HCT116 (cell line): ENCODE results near the gene GABBR2. TPM values are rescaled to one million over a fixed set of nuclear protein-coding genes. Genes with fewer than 3 reads are reported as not detected.

Experiments
- ATAC-seq: fragments of 200-7000 bp; cut with Tn5 transposase; 2 replicates; pipeline ENCODE4 v1.9.1; 2020; ENCODE audit warnings: mild to moderate bottlenecking, moderate library complexity
- BruUV-seq: library from RNA; stranded (reverse); fragments of 400-500 nt; replicated peaks from 2 replicates; lab custom pipeline; 2021; lab: Mats Ljungman, UMichigan
- CTCF ChIA-PET: fragments of 300-600 bp; sonication (Branson Sonifier 250); formaldehyde crosslinking; loops from one replicate; lab custom pipeline; 2021; ENCODE audit warnings: antibody characterized with exemption; lab: Charles Lee
- POLR2A ChIA-PET: fragments of 300-600, 350-600 bp; sonication (Branson Sonifier 250); formaldehyde crosslinking; loops from one replicate; lab custom pipeline; 2021; ENCODE audit warnings: antibody characterized with exemption; lab: Charles Lee
- RAD21 ChIA-PET, 2 experiments: fragments of 300-600 bp; sonication (Branson Sonifier 250); formaldehyde crosslinking; loops; one replicate each; lab custom pipeline; 2023; ENCODE audit warnings: low total read pairs in 2 of 2; ENCODE audit not compliant: uncharacterized antibody in 2 of 2, unreplicated experiment in 2 of 2, low non-redundant PET in 1 of 2; lab: Charles Lee
- DNase-seq: peaks from one replicate; pipeline ENCODE4 v3.0.0-alpha.2; 2010; ENCODE audit warnings: low read depth, low spot score
- H2AFZ ChIP-seq: fragments of 200-600 bp; shearing (Covaris generic), sonication (generic); 2 replicates; pipeline ENCODE4 v1.6.1; 2017; ENCODE audit warnings: low read depth, mixed run types, mixed read lengths, antibody characterized with exemption, low read length; ENCODE audit not compliant: poor library complexity, severe bottlenecking
- H3K27ac ChIP-seq: 2 replicates; pipeline ENCODE4 v1.5.1; 2012; ENCODE audit warnings: low read depth, low read length
- H3K27me3 ChIP-seq: fragments of 200-600 bp; sonication (generic); 2 replicates; pipeline ENCODE4 v1.6.1; 2016; ENCODE audit warnings: mixed run types, low read length, mixed read lengths; ENCODE audit not compliant: insufficient read depth
- H3K36me3 ChIP-seq, 2 experiments: fragments of 200-500 bp in 1 of 2; fragments of 200-600 bp in 1 of 2; sonication (Bioruptor generic) in 1 of 2; sonication (generic) in 1 of 2; 2 replicates each; pipeline versions ENCODE4 v1.5.1 to v1.6.1; 2014 to 2016; ENCODE audit warnings: low read length in 2 of 2, inconsistent platforms in 1 of 2, mixed read lengths in 1 of 2, mixed run types in 1 of 2; ENCODE audit not compliant: insufficient read depth in 2 of 2, control insufficient read depth in 1 of 2
- H3K4me1 ChIP-seq, 2 experiments: fragments of 200-600 bp in 1 of 2; sonication (generic) in 1 of 2; 2 replicates each; pipeline versions ENCODE4 v1.5.1 to v1.6.1; 2012 to 2017; ENCODE audit warnings: low read length in 2 of 2, inconsistent platforms in 1 of 2, mild to moderate bottlenecking in 1 of 2, mixed read lengths in 1 of 2, mixed run types in 1 of 2, moderate library complexity in 1 of 2; ENCODE audit not compliant: insufficient read depth in 2 of 2, control insufficient read depth in 1 of 2
- H3K4me2 ChIP-seq: fragments of 200-600 bp; sonication (generic); 2 replicates; pipeline ENCODE4 v1.6.1; 2017; ENCODE audit warnings: mixed run types, low read length, mixed read lengths
- H3K4me3 ChIP-seq, 2 experiments: fragments of 200-600 bp in 1 of 2; sonication (generic) in 1 of 2; replicated peaks in 1 of 2; 2 replicates each; pipeline ENCODE4 v1.5.1; 2011 to 2016; ENCODE audit warnings: low read length in 2 of 2, control low read depth in 1 of 2, low read depth in 1 of 2, mild to moderate bottlenecking in 1 of 2, mixed read lengths in 1 of 2, mixed run types in 1 of 2
- H3K79me2 ChIP-seq: fragments of 200-600 bp; sonication (generic); 2 replicates; pipeline ENCODE4 v1.6.1; 2017; ENCODE audit warnings: mild to moderate bottlenecking, mixed run types, low read length, moderate library complexity, mixed read lengths; ENCODE audit not compliant: insufficient read depth
- H3K9ac ChIP-seq: fragments of 200-600 bp; sonication (generic); 2 replicates; pipeline ENCODE4 v1.6.1; 2016; ENCODE audit warnings: low read length, mixed read lengths
- H3K9me2 ChIP-seq: fragments of 200-600 bp; sonication (generic), shearing (Covaris generic); 2 replicates; pipeline ENCODE4 v1.6.1; 2017; ENCODE audit warnings: mixed run types, mild to moderate bottlenecking, moderate library complexity; ENCODE audit not compliant: insufficient read depth
- H3K9me3 ChIP-seq, 2 experiments: fragments of 200-500 bp in 1 of 2; fragments of 200-600 bp in 1 of 2; sonication (Bioruptor generic) in 1 of 2; sonication (generic) in 1 of 2; 2 replicates each; pipeline ENCODE4 v1.6.1; 2014 to 2017; ENCODE audit warnings: low read length in 2 of 2, mixed read lengths in 2 of 2, inconsistent platforms in 1 of 2, low read depth in 1 of 2, mild to moderate bottlenecking in 1 of 2, mixed run types in 1 of 2, moderate library complexity in 1 of 2; ENCODE audit not compliant: control insufficient read depth in 1 of 2, insufficient read depth in 1 of 2
- H4K20me1 ChIP-seq: fragments of 200-600 bp; sonication (generic), shearing (Covaris generic); 2 replicates; pipeline ENCODE4 v1.6.1; 2017; ENCODE audit warnings: mixed run types, mild to moderate bottlenecking, moderate library complexity; ENCODE audit not compliant: insufficient read depth
- ATF3 ChIP-seq: IDR thresholded peaks from 2 replicates; pipeline ENCODE4 v1.6.1; 2012
- CBX3 ChIP-seq: IDR thresholded peaks from 2 replicates; pipeline ENCODE4 v1.6.1; 2012; ENCODE audit warnings: low read depth
- CEBPB ChIP-seq: IDR thresholded peaks from 2 replicates; pipeline ENCODE4 v1.6.1; 2012; ENCODE audit warnings: low read depth
- CTCF ChIP-seq, 3 experiments: fragments of 200-600 bp in 1 of 3; sonication (generic) in 1 of 3; IDR thresholded peaks in 2 of 3; conservative IDR thresholded peaks in 1 of 3; 2 replicates each; pipeline ENCODE4 v1.5.1; 2012 to 2017; ENCODE audit warnings: low read depth in 2 of 3, low read length in 2 of 3, antibody characterized with exemption in 1 of 3, borderline replicate concordance in 1 of 3, control low read depth in 1 of 3, mild to moderate bottlenecking in 1 of 3, mixed read lengths in 1 of 3, mixed run types in 1 of 3, moderate library complexity in 1 of 3; ENCODE audit not compliant: insufficient read depth in 1 of 3
- ELF1 ChIP-seq: IDR thresholded peaks from 2 replicates; pipeline ENCODE4 v1.6.1; 2012; ENCODE audit warnings: low read depth, borderline replicate concordance
- EZH2phosphoT487 ChIP-seq: fragments of 200-600 bp; IDR thresholded peaks from 2 replicates; pipeline ENCODE4 v1.6.1; 2018; ENCODE audit warnings: antibody characterized with exemption, borderline replicate concordance
- FOSL1 ChIP-seq: IDR thresholded peaks from 2 replicates; pipeline ENCODE4 v1.6.1; 2012; ENCODE audit warnings: low read depth
- JUND ChIP-seq: IDR thresholded peaks from 2 replicates; pipeline ENCODE4 v1.6.1; 2012
- SIN3A ChIP-seq: IDR thresholded peaks from 2 replicates; pipeline ENCODE4 v1.6.1; 2012; ENCODE audit warnings: low read depth
- SRF ChIP-seq: IDR thresholded peaks from 2 replicates; pipeline ENCODE4 v1.6.1; 2012; ENCODE audit warnings: low read depth
- TCF7L2 ChIP-seq: IDR thresholded peaks from 2 replicates; pipeline ENCODE4 v1.7.0; 2011; ENCODE audit warnings: borderline replicate concordance, inconsistent platforms; ENCODE audit not compliant: insufficient read depth, insufficient read length; ENCODE audit errors: extremely low read depth
- YY1 ChIP-seq: IDR thresholded peaks from 2 replicates; pipeline ENCODE4 v1.6.1; 2011; ENCODE audit warnings: low read length, low read depth, moderate library complexity, mild to moderate bottlenecking; ENCODE audit not compliant: insufficient replicate concordance; ENCODE audit errors: extremely low read depth
- intact Hi-C: fragments of 100-400 bp; cut with micrococcal nuclease; formaldehyde crosslinking; loops from 2 replicates; pipeline ENCODE4 v1.10.0; 2022
- total RNA-seq: library from RNA; stranded (reverse); gene quantifications from one replicate; pipeline ENCODE4 v1.2.1, GENCODE V29; 2021; ENCODE audit not compliant: unreplicated experiment

GABBR2 gene
- total RNA-seq, 1 experiment from 2014 or later, result 0.15 TPM

GRCh38 chr9:98610711-98611110 lies 98.0 kb downstream of the GABBR2 start:
- Histone ChIP-seq H3K4me1 (no peaks in the 10 kb centered on the region), H3K4me3 (no peak overlapping the region), H3K9ac (no peak overlapping the region), H3K27me3 (peaks cover 22% of the 10 kb centered on the region), H3K36me3 (no peaks in the 10 kb centered on the region), H4K20me1 (no peaks in the 10 kb centered on the region), H3K9me2 (no peaks in the 10 kb centered on the region), H3K9me3 (no peaks in the 10 kb centered on the region), H3K4me2 (no peak overlapping the region), H3K79me2 (no peaks in the 10 kb centered on the region), H2AFZ (no peak overlapping the region), H3K27ac (no peak overlapping the region)
- intact Hi-C loops, result no loop called here
- RAD21 ChIA-PET, result no interaction called here
- POLR2A ChIA-PET, result no interaction called here
- DNase-seq (no peak), ATAC-seq (no peak)
- TF ChIP-seq CTCF (IDR thresholded peaks at IDR 0.05 in 2 of 3, conservative IDR thresholded peaks at IDR 0.05 in 1 of 3; ENCODE audit: borderline replicate concordance in 1 of 3, insufficient read depth in 1 of 3, low read depth in 2 of 3, low read length in 2 of 3) (no peak), FOSL1 (no peak), ATF3 (no peak), TCF7L2 (no peak), CEBPB (no peak), JUND (no peak), YY1 (no peak)
- BruUV-seq, result no TSS peak
- CTCF ChIA-PET, result no interaction called here

GRCh38 chr9:98610211-98610610 lies 98.5 kb downstream of the GABBR2 start:
- TF ChIP-seq CBX3 (no peak), ELF1 (no peak), TCF7L2 (no peak), EZH2phosphoT487 (no peak), CEBPB (no peak), SRF (peak; percentile 48; the same call in 1 of the 2 replicates), SIN3A (no peak)
- Histone ChIP-seq H3K4me1 (no peaks in the 10 kb centered on the region), H3K4me2 (no peak overlapping the region), H3K9ac (no peak overlapping the region), H3K27ac (no peak overlapping the region), H3K9me2 (no peaks in the 10 kb centered on the region), H2AFZ (no peak overlapping the region), H4K20me1 (no peaks in the 10 kb centered on the region), H3K9me3 (no peaks in the 10 kb centered on the region), H3K27me3 (peaks cover 18% of the 10 kb centered on the region), H3K4me3 (no peak overlapping the region), H3K36me3 (no peaks in the 10 kb centered on the region), H3K79me2 (no peaks in the 10 kb centered on the region)
- no TSS peak for BruUV-seq
- no peak for DNase-seq
- ATAC-seq, result no peak
- ChIA-PET POLR2A (no interaction called here), RAD21 (no interaction called here), CTCF (no interaction called here)
- intact Hi-C loops, result no loop called here
